HEK293 (cell line): Measurements from ENCODE around the gene HSD17B3.

Source experiments
- CTCF ChIA-PET: fragments of 350-600 bp; formaldehyde crosslinking; extraction: SDS; loops from one replicate; lab custom pipeline; 2021; ENCODE audit warnings: antibody characterized with exemption; lab: Yijun Ruan, JAX
- POLR2A ChIA-PET: fragments of 300-600 bp; formaldehyde crosslinking; extraction: SDS; loops from one replicate; lab custom pipeline; 2020; ENCODE audit warnings: antibody characterized with exemption, inconsistent platforms; lab: Yijun Ruan, JAX
- H3K27ac ChIP-seq: fragments of 200-500 bp; sonication (Bioruptor generic); 2 replicates; pipeline ENCODE4 v1.5.1; 2014; ENCODE audit warnings: low read depth, low read length, control low read depth, inconsistent platforms; ENCODE audit errors: extremely low read depth
- H3K36me3 ChIP-seq, 2 experiments: fragments of 200-500 bp in 1 of 2; sonication (Bioruptor generic) in 1 of 2; 1 replicate in 1 of 2; 2 replicates in 1 of 2; pipeline ENCODE4 v1.5.1; 2014 to 2017; ENCODE audit warnings: inconsistent platforms in 2 of 2, low read length in 2 of 2; ENCODE audit not compliant: control insufficient read depth in 2 of 2, insufficient read depth in 1 of 2
- H3K4me1 ChIP-seq: fragments of 200-500 bp; sonication (Bioruptor generic); 2 replicates; pipeline ENCODE4 v1.5.1; 2014; ENCODE audit warnings: mild to moderate bottlenecking, low read length, inconsistent platforms; ENCODE audit not compliant: control insufficient read depth, insufficient read depth
- H3K4me3 ChIP-seq: 2 replicates; pipeline ENCODE4 v1.5.1; 2011; ENCODE audit warnings: low read depth, mild to moderate bottlenecking, control low read depth, low read length, moderate library complexity
- H3K9me3 ChIP-seq: fragments of 200-500 bp; sonication (Bioruptor generic); 2 replicates; pipeline ENCODE4 v1.5.1; 2014; ENCODE audit warnings: low read depth, low read length, inconsistent platforms; ENCODE audit not compliant: control insufficient read depth, insufficient read depth
- GLI2 ChIP-seq: fragments of 450-650 bp; formaldehyde crosslinking; IDR thresholded peaks from 2 replicates; pipeline ENCODE4; 2017; ENCODE audit warnings: missing biosample characterization, missing genetic modification characterization, low read depth, borderline replicate concordance
- KLF10 ChIP-seq: fragments of 450-650 bp; IDR thresholded peaks from 2 replicates; pipeline ENCODE4 v1.5.1; 2018; ENCODE audit warnings: missing biosample characterization, mild to moderate bottlenecking, missing genetic modification characterization
- KLF8 ChIP-seq: fragments of 450-650 bp; formaldehyde crosslinking; IDR thresholded peaks from 2 replicates; pipeline ENCODE4 v1.5.1; 2016; ENCODE audit warnings: missing biosample characterization, missing genetic modification characterization
- MEIS1 ChIP-seq: sonication (generic); formaldehyde crosslinking; IDR thresholded peaks from 2 replicates; pipeline ENCODE4 v1.8.1; 2022; ENCODE audit warnings: missing genetic modification reagents, mild to moderate bottlenecking, borderline replicate concordance
- MZF1 ChIP-seq: fragments of 450-650 bp; formaldehyde crosslinking; IDR thresholded peaks from 2 replicates; pipeline ENCODE4 v1.5.1; 2017; ENCODE audit warnings: missing biosample characterization, missing genetic modification characterization, borderline replicate concordance
- TSHZ1 ChIP-seq: fragments of 450-650 bp; formaldehyde crosslinking; IDR thresholded peaks from 2 replicates; pipeline ENCODE4 v1.5.1; 2016; ENCODE audit warnings: missing biosample characterization, missing genetic modification characterization, borderline replicate concordance
- YY1 ChIP-seq: fragments of 450-650 bp; formaldehyde crosslinking; IDR thresholded peaks from 2 replicates; pipeline ENCODE4 v1.5.1; 2018; ENCODE audit warnings: missing biosample characterization, missing genetic modification characterization
- ZFP3 ChIP-seq: fragments of 450-650 bp; formaldehyde crosslinking; IDR thresholded peaks from 2 replicates; pipeline ENCODE4 v1.5.1; 2016; ENCODE audit warnings: low read depth, missing biosample characterization, missing genetic modification characterization
- ZNF10 ChIP-seq: fragments of 450-650 bp; formaldehyde crosslinking; IDR thresholded peaks from 2 replicates; pipeline ENCODE4 v1.5.1; 2017; ENCODE audit warnings: missing biosample characterization, missing genetic modification characterization
- ZNF112 ChIP-seq: fragments of 450-650 bp; formaldehyde crosslinking; IDR thresholded peaks from 2 replicates; pipeline ENCODE4 v1.5.0; 2017; ENCODE audit warnings: missing biosample characterization, missing genetic modification characterization
- ZNF121 ChIP-seq: fragments of 450-650 bp; formaldehyde crosslinking; IDR thresholded peaks from 2 replicates; pipeline ENCODE4 v1.5.1; 2016; ENCODE audit warnings: missing biosample characterization, missing genetic modification characterization
- ZNF302 ChIP-seq: fragments of 450-650 bp; formaldehyde crosslinking; IDR thresholded peaks from 2 replicates; pipeline ENCODE4 v1.5.1; 2016; ENCODE audit warnings: missing biosample characterization, missing genetic modification characterization, low read depth
- ZNF366 ChIP-seq: fragments of 450-650 bp; formaldehyde crosslinking; conservative IDR thresholded peaks from 2 replicates; pipeline ENCODE4 v1.5.1; 2016; ENCODE audit warnings: missing biosample characterization, missing genetic modification characterization
- ZNF529 ChIP-seq: fragments of 450-650 bp; formaldehyde crosslinking; IDR thresholded peaks from 2 replicates; pipeline ENCODE4 v1.5.1; 2017; ENCODE audit warnings: missing genetic modification characterization, missing biosample characterization; ENCODE audit not compliant: insufficient replicate concordance
- ZNF555 ChIP-seq: fragments of 450-650 bp; formaldehyde crosslinking; conservative IDR thresholded peaks from 2 replicates; pipeline ENCODE4 v1.5.1; 2017; ENCODE audit warnings: missing biosample characterization, mild to moderate bottlenecking, missing genetic modification characterization, inconsistent platforms
- ZNF621 ChIP-seq: fragments of 450-650 bp; formaldehyde crosslinking; IDR thresholded peaks from 2 replicates; pipeline ENCODE4 v1.5.1; 2017; ENCODE audit warnings: missing biosample characterization, missing genetic modification characterization
- ZNF704 ChIP-seq: fragments of 450-650 bp; formaldehyde crosslinking; IDR thresholded peaks from 2 replicates; pipeline ENCODE4 v1.5.1; 2016; ENCODE audit warnings: missing biosample characterization, missing genetic modification characterization
- TF ChIP-seq, protein P1 (sequence below): fragments of 450-650 bp; formaldehyde crosslinking; IDR thresholded peaks from 2 replicates; pipeline ENCODE4 v1.5.1; 2016; ENCODE audit warnings: missing biosample characterization, missing genetic modification characterization
- TF ChIP-seq, protein P2 (sequence below): fragments of 450-650 bp; formaldehyde crosslinking; IDR thresholded peaks from 2 replicates; pipeline ENCODE4 v1.5.1; 2016; ENCODE audit warnings: missing biosample characterization, missing genetic modification characterization

Gene HSD17B3

DNA sequence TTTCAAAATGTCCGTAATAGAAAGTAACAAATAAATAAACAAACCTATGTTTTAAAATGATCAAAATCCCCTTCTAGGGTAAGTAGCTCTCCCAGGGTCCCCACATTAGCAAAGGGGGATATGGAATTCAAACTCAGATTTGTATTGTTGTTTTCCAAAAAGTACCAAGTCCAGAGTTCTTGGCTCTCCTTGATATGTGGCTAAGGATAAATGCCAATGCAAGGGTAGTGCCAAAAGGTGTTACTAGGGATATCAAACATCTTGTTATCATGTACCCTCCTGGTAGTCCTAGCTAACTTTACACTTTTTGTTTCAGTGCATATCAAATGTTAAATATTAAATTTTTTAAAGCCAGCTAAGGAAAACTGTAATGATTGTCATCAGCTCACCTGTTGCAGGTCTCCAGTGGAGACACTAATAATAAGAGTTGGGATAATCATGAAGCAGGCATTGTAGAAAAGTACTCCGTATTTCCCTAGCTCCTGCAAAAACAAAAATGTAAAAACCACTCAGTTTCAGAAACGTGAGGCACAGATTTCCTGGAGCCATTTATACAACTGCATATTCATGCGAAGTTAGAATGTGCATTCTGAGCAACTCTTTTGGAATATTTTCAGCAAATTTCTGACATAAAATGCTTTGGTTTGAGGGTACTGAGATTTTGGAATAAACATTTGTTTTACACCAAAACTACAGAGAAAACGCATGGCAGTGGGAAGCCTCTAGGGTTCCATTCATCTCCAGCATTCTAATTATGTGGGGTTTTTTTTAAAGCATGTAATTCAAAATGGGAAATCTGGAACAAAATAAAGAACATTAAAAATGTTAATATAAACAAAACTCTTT lies 41.8 kb upstream of the HSD17B3 start:
- TF ChIP-seq ZNF529 (tag by site-specific recombination) (no peak), KLF8 (tag by site-specific recombination) (no peak), GLI2 (tag by site-specific recombination) (no peak), TSHZ1 (tag by site-specific recombination) (no peak), ZNF121 (tag by site-specific recombination) (no peak), ZFP3 (tag by site-specific recombination) (no peak), ZNF366 (tag by site-specific recombination) (no peak), ZNF10 (no peak), KLF10 (tag by site-specific recombination) (no peak)
- TF ChIP-seq, protein P1, sequence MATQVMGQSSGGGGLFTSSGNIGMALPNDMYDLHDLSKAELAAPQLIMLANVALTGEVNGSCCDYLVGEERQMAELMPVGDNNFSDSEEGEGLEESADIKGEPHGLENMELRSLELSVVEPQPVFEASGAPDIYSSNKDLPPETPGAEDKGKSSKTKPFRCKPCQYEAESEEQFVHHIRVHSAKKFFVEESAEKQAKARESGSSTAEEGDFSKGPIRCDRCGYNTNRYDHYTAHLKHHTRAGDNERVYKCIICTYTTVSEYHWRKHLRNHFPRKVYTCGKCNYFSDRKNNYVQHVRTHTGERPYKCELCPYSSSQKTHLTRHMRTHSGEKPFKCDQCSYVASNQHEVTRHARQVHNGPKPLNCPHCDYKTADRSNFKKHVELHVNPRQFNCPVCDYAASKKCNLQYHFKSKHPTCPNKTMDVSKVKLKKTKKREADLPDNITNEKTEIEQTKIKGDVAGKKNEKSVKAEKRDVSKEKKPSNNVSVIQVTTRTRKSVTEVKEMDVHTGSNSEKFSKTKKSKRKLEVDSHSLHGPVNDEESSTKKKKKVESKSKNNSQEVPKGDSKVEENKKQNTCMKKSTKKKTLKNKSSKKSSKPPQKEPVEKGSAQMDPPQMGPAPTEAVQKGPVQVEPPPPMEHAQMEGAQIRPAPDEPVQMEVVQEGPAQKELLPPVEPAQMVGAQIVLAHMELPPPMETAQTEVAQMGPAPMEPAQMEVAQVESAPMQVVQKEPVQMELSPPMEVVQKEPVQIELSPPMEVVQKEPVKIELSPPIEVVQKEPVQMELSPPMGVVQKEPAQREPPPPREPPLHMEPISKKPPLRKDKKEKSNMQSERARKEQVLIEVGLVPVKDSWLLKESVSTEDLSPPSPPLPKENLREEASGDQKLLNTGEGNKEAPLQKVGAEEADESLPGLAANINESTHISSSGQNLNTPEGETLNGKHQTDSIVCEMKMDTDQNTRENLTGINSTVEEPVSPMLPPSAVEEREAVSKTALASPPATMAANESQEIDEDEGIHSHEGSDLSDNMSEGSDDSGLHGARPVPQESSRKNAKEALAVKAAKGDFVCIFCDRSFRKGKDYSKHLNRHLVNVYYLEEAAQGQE = no peak
- TF ChIP-seq, all 188 proteins: peak for 0
- Histone ChIP-seq H3K9me3 (no peaks in the 10 kb centered on the region), H3K4me3 (no peak overlapping the region), H3K36me3 (peaks cover 0 to 6% of the 10 kb centered on the region in 2 experiments; a peak in 1 of 3 replicates), H3K27ac (no peak overlapping the region), H3K4me1 (peaks cover 4% of the 10 kb centered on the region; the same call in 1 of the 2 replicates)
- POLR2A ChIA-PET = interaction anchor here (0.7 to 1.0 kb wide), 2 partner anchors 38 to 1619 kb away, joined by 3 to 4 read pairs; no protein-coding TSS in a partner anchor
- CTCF ChIA-PET = interaction anchor here (0.6 to 2.6 kb wide), 3 partner anchors 16 to 437 kb away, joined by 3 to 8 read pairs (median 8); no protein-coding TSS in a partner anchor

- H3K36me3 ChIP-seq = no peaks in the 10 kb centered on the region
- H3K9me3 ChIP-seq = no peaks in the 10 kb centered on the region
- peaks cover 4% of the 10 kb centered on the region; the same call in 1 of the 2 replicates for H3K4me1 ChIP-seq
- no peak overlapping the region for H3K4me3 ChIP-seq
- POLR2A ChIA-PET = no interaction called here
- CTCF ChIA-PET = interaction anchor here (0.7 to 2.6 kb wide), 2 partner anchors 15 to 227 kb away, joined by 3 to 8 read pairs; no protein-coding TSS in a partner anchor
- no peak overlapping the region for H3K27ac ChIP-seq
- TF ChIP-seq ZNF621 (tag by site-specific recombination) (no peak), ZNF704 (tag by site-specific recombination) (no peak), ZNF112 (tag by site-specific recombination) (no peak), MEIS1 (CRISPR knock-in tag) (no peak), ZNF302 (no peak), ZNF555 (tag by site-specific recombination) (no peak), YY1 (tag by site-specific recombination) (no peak), MZF1 (no peak)
- TF ChIP-seq, protein P2, sequence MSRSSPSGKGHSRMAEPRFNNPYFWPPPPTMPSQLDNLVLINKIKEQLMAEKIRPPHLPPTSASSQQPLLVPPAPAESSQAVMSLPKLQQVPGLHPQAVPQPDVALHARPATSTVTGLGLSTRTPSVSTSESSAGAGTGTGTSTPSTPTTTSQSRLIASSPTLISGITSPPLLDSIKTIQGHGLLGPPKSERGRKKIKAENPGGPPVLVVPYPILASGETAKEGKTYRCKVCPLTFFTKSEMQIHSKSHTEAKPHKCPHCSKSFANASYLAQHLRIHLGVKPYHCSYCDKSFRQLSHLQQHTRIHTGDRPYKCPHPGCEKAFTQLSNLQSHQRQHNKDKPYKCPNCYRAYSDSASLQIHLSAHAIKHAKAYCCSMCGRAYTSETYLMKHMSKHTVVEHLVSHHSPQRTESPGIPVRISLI (tag by site-specific recombination) = no peak
These were observed 40.7 kb upstream of the HSD17B3 start for GRCh38 chr9:96342571-96343245.
